HG02885 (cell line): Measurements from ENCODE around the gene PNMT.

ENCODE experiments used
- ATAC-seq: cut with Tn5 transposase; IDR thresholded peaks from one replicate; pipeline ENCODE4 v1.9.1; 2021; ENCODE audit warnings: mild to moderate bottlenecking; ENCODE audit not compliant: unreplicated experiment, poor library complexity

PNMT gene

GRCh38 chr17:39652587-39653315 lies 15.5 kb upstream of the PNMT start:
- ATAC-seq: no peak

GRCh38 chr17:39653316-39653661 lies 15.0 kb upstream of the PNMT start:
- ATAC-seq: no peak

GRCh38 chr17:39653662-39654331 lies 14.5 kb upstream of the PNMT start:
- no peak for ATAC-seq

- ATAC-seq: no peak
Measured at GRCh38 chr17:39655105-39655504, 13.1 kb upstream of the PNMT start.

- ATAC-seq: no peak
Measured at GRCh38 chr17:39658346-39658745, 9.9 kb upstream of the PNMT start.

GRCh38 chr17:39658760-39659159 lies 9.5 kb upstream of the PNMT start:
- no peak for ATAC-seq

- no peak for ATAC-seq
Measured at GRCh38 chr17:39659279-39660010, 8.8 kb upstream of the PNMT start.

GRCh38 chr17:39660011-39660360 lies 8.3 kb upstream of the PNMT start:
- ATAC-seq: no peak

- ATAC-seq: no peak
Measured at GRCh38 chr17:39660397-39661385, 7.6 kb upstream of the PNMT start.

- ATAC-seq: no peak
Measured at GRCh38 chr17:39661744-39662541, 6.3 kb upstream of the PNMT start.

GRCh38 chr17:39662551-39663339 lies 5.5 kb upstream of the PNMT start:
- ATAC-seq: no peak

GRCh38 chr17:39663340-39663687 lies 4.9 kb upstream of the PNMT start:
- ATAC-seq: no peak

- no peak for ATAC-seq
Measured at GRCh38 chr17:39663688-39664580, 4.3 kb upstream of the PNMT start.

GRCh38 chr17:39664581-39665561 lies 3.4 kb upstream of the PNMT start, which contains the start of gene TCAP:
Gene TCAP (plus strand): TSS chr17:39665349. CDS start chr17:39665360, 11 bp downstream.
- ATAC-seq: no peak

GRCh38 chr17:39665642-39666224 lies 2.5 kb upstream of the PNMT start:
- no peak for ATAC-seq

- no peak for ATAC-seq
Measured at GRCh38 chr17:39666231-39666600, 2.0 kb upstream of the PNMT start.
